HG03460 (cell line): ENCODE results near the gene MEOX2.

Experiments used
- ATAC-seq: cut with Tn5 transposase; IDR thresholded peaks from one replicate; pipeline ENCODE4 v1.9.1; 2021; ENCODE audit not compliant: unreplicated experiment

MEOX2 gene

DNA sequence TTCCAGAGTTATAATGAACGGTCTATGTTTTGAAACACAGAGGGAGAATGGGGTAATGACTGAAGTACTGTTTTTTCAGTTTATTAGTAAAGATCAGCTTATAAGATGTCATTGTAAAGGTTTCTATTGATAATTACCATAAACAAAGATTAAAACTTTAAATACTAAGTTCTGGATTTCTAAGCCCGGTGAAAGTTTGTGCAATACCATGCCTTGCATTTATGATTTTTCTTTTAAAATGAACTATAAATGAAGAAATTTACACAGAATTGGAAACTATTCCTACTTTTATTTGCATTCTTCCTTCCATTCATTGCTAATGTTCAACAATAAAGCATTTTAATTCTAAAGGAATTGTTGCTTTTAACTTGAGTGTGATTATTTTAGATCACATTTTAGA lies 4.9 kb downstream of the MEOX2 start:
- ATAC-seq: no peak

DNA sequence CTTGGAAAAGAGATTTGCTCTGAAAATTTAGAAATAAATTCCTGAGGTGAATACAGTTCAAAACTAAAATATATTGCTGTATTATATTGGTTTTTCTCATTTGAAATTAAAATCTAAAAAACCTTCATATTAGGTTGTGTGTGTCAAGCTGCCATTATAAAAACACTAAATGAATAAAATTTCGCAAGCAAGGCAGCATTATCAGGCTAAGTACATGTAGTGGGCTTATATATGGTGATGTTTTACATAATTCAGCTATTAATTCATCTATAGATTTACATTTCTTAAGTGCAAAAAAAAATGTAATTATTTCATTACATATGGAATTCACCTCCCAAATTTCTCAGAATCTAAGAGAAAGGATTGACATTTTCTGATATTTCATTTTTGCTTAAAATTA lies 5.3 kb downstream of the MEOX2 start:
- no peak for ATAC-seq

DNA sequence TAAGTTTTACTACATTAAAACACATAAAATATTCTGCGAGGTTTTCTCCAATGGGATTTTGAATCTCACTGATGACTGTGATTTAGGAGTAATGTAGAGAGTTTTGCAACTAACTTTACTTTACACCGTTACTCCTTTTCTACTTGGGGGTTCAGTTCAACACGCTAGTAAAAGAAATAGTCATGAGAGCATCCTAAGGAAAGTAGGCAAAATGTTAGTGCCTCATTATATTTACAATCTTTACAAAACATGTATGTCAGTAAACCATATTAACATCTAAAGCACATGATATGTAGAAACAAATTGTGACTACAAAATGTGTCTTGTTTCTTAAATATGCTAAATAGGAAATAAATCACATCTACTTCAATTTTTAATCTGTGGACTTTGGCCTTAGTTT lies 6.0 kb downstream of the MEOX2 start:
- ATAC-seq: no peak

DNA sequence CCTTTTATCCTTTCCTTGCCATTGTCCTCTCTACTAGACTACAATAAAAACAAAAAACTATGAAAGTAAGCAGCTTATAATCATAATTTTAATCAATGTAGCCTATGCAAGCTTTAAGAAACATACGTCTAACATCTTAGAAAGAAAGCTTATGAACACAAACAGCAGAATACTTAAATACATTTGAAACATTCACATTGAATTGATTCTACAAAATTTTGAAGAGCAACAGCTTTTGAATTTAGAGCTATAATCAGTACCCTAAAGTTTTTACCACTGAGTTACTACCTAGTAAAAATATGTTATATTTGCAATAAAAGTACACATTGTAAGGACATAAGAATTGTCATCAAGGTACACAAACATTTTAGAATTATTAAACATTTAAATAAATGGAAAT lies 7.2 kb downstream of the MEOX2 start:
- no peak for ATAC-seq

DNA sequence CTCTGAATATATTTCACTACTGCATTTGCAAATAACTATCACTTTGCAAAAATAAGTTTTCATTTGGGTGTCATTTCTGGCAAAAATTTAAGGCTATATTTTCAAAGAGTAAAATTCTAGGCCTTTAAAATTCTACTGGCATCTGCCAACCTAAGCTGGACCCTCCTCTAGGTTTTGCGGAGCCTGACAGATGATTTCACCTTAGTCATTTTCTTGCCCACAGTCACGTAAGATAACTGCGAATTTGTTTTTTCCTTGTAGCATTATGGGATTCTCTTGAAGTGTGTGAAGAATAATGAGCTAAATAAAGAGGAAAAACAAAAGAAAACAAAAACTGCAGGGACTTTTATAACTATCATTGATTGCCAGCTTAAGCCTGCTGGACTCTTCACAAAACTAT lies 7.8 kb downstream of the MEOX2 start:
- no peak for ATAC-seq

DNA sequence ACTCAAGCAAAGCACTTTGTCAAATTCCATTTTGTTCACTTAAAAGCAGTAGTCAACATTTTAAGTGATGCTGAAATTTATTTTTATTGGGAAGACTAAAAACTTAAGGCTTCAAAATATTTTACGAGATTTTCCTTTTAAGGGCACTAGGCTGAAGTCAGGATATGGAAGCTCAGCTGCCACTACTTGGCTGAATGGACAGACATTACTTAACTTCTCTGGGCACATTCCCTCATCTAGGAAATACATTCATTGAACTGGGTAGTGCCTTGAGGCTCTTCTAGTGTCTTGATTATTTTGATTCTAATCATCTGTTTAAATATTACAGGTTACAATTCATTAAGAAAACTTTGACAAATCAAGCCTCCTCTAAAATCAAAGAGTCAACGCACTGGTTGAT lies 11.1 kb downstream of the MEOX2 start:
- ATAC-seq: no peak

DNA sequence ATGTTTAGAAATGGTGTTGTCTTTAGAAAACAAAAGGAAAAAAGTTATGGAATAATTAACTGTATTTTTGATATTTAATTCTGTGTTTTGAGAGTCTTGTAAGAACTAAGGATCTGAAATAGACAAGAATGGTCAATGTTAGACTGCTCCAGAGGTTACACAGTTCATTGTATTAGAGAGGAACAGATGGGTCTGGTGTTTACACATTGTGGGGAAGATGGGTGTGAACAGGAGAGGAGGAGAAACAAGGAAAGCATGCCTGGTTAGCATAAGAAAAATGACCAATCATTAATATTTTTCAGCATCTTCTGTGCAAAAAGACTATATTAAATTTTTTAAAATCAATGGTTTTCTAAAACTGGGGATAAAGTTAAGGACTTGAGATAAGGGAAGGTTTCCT lies 11.9 kb downstream of the MEOX2 start:
- ATAC-seq: no peak

DNA sequence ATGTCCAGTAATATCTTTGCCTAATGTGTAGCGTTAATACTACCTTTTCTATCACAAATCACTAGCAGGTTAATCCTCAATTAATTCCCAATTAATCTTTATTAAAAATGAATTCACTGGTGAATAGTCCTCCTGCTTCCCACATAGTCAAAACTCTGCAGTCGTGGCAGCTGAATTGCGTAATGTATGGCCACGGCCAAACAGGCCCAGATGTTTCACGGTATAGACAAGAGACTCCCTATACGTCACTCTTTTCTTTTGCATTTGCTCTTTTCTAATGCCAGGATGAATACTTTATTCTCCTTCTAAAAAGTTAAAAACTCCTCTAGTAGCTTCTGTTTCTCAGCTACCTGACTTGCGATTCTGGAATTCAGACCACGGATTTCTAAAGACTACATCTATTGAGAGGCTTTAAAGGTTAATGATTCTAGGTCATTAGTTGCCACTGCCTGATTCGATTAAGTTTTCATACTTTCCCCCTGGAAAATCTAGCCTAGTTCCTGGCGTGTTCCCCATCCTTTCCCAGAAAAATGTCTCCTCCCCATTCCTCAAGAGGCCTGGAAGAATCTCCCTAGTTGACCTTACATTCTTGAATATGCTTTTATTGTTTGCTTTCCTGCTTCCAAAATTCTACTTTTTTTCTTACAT lies 16.9 kb downstream of the MEOX2 start:
- ATAC-seq: no peak

DNA sequence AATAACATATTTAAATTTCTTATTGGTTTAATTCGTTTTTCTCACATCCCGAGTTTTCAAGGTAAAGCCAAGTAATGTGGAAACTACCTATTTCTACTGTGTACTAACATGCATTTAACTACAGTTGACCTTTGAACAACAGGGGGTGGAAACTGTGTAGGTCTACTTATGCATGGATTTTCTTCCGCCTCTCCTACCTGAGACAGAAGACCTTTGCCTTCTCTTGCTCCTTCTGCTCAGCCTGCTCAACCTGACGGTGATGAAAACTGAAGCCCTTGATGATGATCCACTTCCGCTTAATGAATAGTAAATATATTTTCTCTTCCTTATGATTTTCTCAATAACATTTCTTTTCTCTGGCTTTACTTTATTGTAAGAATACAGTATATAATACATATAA lies 18.5 kb downstream of the MEOX2 start:
- no peak for ATAC-seq

DNA sequence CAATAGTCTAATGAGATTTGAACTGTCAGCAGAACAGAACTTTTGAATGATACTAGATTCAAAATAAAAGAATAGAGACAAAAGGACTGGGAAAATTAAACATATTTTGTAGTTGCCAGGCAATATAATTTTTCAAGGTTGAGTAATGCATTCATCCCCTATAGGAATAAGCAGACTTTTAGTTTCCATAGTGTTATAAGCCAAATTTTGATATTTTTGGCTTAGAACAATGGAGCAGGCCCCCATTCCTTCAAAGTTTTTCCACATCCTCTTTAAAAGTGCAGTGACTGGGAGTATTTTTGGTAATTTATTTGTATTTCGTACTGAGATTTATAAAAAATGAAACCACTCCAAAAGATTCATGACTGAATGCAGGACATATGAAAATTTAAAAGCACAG lies 24.0 kb downstream of the MEOX2 start:
- no peak for ATAC-seq

DNA sequence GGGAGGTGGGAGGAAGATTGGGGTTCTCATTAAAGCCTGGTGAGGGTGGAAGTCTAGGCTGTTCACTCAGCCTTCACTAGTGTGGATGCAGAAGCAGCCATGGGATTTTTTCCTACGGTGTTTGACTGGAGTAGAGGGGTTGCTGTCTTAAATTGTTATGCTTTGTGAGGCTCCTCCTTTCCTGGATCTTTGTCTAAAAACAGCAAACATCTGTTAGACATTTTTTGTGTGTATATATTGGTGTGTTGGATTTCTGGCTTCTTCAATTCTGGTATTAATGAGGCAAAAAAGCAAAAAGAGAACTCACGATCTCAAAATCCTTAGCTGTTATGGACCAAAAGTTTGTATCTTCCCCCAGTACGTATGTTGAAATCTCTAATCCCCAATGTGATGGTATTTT lies 28.2 kb downstream of the MEOX2 start:
- ATAC-seq: no peak

DNA sequence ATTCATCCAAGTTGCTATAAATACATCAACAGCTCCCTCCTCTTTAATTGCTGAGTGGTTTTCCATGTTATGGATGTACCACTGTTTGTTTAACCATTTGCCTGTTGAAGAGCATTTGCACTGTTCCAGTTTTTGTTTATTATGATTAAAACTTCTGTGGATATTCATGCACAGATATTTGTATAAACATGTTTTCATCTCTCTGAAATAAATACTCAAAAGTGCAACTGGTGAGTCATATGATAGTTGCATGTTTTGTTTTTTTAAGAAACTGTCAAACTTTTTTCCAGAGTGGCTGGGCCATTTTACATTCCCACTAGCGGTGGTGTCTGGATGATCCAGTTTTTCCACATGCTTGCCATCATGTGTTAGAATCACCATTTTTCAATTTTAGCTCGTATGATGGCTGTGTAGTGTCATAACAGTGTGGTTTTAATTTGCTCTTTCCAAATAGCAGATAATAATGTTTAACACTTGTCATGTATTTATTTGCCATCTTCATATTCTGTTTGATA lies 33.6 kb downstream of the MEOX2 start:
- ATAC-seq: no peak

DNA sequence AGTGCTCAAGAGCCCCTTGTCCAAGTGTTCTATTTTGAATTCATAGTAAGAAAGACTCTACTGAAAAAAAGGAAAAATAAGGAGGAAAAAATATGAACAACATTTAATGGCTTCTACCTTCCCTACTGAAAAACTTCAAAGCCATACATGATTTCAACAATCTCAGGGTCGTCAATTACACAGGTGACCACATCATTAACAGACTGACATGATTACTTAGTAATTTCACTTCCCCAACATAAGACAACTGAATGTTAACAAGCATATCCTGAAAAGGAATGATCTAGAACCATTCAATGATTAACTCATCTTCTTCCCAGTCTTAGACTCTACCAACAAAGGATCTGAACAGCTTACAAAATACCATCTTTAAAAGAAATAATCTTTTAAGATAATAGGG lies 34.8 kb downstream of the MEOX2 start:
- no peak for ATAC-seq

DNA sequence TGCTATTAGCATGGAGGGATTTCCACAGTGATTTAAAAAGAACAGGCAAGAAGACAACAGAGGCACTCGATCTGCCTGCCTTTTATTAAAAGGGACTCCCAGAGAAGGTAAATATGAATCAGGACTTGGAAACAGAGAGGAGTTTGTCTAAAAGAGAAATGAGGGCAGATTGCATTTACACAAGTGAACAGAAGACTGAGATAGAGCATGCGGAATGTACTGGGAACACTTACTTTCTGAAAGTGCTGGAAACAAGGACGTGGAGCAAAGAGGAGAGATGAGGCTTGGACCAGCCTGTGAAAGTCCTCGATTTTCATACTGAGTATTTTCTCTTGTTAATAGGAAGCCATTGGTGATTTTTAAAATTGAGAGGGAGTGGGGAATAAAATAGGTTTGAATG lies 35.7 kb downstream of the MEOX2 start:
- ATAC-seq: no peak

DNA sequence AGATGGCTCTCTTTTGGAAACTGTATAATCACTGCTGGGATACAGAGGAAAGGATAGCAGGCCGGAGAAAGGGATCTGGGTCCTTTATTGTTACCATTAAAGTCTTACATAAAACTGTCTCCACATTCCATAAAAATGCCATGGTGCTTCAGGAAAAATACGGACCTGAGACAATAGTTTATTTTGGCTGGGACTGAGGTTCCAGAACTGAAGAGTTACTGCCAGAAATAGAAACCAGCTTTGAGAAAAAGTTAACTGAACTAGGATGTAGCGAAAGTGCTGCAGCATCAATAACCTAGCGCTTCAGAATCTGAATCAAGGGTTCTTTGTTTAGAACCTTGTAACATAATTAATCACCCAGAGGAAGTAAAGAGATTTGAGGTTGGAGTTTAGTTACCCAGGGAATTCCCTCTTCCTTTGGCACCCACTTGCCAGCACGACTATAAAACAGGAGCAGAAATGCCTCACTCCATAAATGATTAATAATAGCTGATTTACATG lies 38.0 kb downstream of the MEOX2 start:
- ATAC-seq: no peak

DNA sequence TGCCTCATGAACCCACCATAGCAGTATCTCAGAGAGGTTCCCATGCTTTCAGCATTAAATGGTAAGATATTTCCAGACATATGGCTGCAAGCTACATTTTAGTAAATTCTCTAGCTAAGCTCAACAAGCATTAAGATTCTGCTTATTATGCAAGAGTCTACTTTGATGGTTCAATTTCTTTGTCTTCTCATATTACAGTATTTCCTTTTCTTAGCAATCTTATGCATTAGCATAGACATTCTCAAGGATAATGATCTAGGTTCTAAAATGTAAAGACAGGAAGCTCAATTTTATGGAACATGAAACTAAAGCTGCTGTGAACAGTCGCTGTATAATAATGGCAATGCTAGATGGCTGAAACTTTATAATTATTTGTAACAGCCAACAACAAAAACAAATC lies 39.2 kb downstream of the MEOX2 start:
- no peak for ATAC-seq

DNA sequence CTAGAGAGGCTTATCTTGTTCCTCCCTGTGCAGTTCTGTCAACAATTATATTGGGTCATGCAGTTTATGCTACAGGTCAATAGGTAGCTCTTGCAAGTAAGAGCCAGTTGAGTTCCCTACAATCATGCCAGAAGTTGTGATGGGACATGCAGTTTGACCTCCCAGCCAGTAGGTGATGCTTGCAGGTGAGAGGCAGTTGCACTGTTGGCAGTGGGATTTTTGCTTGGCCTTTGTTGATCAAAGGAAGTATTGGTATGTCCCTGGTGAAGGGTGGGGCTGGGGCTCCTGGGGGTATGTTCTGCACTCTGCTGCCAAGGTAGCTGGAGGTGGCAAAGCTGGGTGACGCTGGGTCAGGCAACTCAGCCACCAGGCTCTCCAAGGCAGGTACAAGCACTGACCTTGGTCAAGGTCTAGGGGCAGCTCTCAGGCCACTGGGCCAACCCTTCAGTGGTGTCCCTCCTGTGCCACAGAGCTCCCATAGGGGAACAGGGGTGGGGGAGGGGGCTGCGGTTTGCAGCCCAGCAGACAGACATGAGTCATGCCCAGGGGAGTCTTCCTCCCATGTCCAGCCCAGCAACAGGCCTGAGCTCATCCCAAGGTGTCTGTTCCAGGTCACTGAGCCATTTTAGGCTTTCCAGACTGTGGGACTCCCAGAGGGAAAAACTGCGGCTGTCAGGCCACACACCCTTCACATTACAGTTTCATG lies 43.3 kb downstream of the MEOX2 start:
- ATAC-seq: no peak

DNA sequence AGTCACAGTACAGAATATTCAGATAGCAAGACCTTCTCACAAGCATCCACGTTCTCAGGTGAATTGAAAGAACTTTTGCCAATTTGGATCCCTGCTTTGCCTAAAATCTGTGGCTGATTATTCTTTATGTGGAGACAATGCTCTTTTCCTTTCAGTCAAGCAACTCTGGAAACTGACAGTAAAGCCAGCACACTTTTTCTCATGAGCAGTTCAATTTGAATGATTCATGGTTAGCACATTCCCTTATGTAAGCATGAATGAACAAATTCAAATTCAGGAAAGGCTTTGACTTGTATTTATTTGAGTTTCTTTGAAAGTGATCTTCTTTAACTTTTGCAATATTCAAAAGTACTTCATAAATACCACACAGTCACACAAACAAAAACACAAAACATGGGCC lies 57.6 kb downstream of the MEOX2 start:
- ATAC-seq: no peak

DNA sequence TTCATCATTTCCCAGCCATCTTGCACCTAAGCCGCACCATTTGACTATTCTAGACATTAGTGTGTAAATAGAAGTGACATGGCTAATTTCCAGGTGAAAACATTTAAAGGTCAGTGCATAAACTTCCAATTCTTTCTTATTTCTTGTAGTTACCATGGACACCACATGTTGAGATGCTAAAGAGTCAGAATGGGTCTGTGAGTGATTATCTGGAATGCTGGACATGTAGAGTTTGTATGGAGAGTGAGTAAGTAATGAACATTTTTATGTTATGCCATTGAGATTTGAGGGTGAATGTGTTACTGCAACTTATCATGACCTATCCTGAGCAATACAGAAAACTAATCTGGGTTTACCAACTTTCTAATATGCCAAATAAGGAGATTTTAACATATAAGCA lies 60.4 kb downstream of the MEOX2 start:
- no peak for ATAC-seq

DNA sequence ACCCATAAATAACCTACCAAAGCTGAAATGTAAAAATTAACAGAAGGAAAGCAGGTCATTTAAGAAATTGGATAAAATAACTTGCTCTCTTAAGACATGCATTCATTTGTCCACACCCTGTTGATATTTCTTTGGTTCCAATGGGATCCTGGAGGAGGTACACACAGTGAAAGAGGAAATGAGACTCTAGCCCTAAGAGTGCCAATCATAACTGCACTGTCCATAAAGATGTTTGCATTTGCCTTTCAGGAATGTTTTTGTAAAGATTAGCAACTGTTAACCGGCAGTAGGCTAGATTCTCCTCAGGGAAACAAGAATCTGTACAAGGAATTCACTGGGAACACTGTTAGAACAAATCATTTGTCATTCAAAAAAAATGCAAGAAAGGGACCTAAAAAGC lies 61.0 kb downstream of the MEOX2 start:
- no peak for ATAC-seq

DNA sequence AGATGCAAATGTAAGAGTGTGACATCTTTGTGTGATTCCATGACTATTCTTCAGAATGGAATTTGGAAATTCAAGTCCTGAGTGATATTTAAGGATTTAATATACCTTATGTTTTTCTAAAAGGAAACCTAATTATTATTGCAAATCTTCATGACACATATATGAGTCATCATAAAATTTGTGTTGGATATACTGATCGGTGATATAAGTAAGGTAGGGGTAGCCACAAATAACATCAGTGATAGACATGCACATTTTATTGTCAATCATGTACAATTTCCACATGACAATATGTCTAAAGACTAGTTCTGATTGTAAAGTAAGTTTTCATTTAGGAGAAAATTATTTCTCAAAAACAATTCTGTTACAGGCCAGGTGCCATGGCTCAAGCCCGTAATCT lies 65.0 kb downstream of the MEOX2 start:
- ATAC-seq: no peak

DNA sequence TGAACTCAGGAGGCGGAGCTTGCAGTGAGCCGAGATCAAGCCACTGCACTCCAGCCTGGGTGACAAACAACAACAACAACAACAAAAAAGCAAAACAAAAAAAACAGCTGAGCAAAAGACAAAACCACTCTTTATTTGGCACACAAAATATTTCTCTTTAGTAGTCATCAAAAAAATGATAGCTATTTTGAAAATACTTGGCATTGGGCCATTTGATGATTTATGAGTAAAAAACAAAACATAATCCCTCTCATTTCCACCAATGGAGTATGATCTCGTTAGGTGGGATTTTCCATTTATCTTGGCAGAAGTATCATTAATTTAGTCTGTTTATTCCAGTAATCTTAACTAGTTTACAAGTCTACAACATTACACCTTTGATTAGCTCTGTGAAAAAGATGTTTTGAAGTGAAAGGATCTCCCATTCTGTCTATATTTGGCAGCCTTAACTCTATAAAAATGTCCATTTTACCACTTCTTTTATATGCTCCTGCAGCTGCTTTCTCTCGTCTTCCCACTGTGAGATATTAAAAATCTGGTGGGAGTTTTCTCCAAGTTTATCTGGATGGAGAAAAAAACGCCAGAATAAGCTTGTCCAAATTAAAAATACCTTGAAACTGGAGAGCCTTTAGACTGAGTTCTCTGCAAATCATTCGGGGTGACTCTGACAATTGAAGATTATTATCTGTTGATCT lies 65.8 kb downstream of the MEOX2 start:
- ATAC-seq: no peak
